ENCODE data around the gene TMEM254. TPM values are rescaled to one million over a fixed set of nuclear protein-coding genes. Genes with fewer than 3 reads are reported as not detected.

Gene TMEM254
- total and polyA plus RNA-seq, 9 donors = 9.3 to 55.7 (median 12.0) TPM

DNA sequence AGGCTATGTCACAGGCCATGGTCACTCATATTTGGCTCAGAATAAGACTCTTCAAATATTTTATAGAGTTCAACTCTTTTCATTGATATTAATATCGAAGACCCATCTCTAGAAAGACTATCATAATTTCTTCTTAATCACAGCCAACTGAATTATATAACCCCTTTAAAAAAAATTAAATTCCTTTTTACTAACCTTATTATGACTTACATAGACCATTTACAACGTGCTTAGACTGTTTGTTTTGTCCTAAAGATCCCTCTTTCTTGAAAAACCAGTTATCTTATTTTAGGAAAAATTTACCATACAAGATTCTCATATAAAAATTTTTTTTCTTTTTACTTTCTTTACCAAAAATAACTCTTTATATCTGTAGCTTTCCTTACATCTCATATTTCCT is 10.2 kb upstream of the TMEM254 start:
- Histone ChIP-seq H3K4me1 (ENCODE audit: insufficient read depth) (no peaks in the 10 kb centered on the region), H3K36me3 (no peaks in the 10 kb centered on the region), H3K27ac (no peak overlapping the region), H3K27me3 (no peaks in the 10 kb centered on the region), H3K9me3 (no peaks in the 10 kb centered on the region), H3K4me3 (no peak overlapping the region)
- no peak for DNase-seq
- WGBS, 3 donors = 58 to 75% (median 60%) methylated on average over 2 of the region's 2 CpGs
- TF ChIP-seq EP300 (IDR thresholded peaks at IDR 0.05) (no peak), POLR2A (IDR thresholded peaks at IDR 0.05) (no peak)
- TF ChIP-seq, protein P1, sequence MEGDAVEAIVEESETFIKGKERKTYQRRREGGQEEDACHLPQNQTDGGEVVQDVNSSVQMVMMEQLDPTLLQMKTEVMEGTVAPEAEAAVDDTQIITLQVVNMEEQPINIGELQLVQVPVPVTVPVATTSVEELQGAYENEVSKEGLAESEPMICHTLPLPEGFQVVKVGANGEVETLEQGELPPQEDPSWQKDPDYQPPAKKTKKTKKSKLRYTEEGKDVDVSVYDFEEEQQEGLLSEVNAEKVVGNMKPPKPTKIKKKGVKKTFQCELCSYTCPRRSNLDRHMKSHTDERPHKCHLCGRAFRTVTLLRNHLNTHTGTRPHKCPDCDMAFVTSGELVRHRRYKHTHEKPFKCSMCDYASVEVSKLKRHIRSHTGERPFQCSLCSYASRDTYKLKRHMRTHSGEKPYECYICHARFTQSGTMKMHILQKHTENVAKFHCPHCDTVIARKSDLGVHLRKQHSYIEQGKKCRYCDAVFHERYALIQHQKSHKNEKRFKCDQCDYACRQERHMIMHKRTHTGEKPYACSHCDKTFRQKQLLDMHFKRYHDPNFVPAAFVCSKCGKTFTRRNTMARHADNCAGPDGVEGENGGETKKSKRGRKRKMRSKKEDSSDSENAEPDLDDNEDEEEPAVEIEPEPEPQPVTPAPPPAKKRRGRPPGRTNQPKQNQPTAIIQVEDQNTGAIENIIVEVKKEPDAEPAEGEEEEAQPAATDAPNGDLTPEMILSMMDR (IDR thresholded peaks at IDR 0.05) = no peak
- intact Hi-C loops (cut with DNase I) = no loop called here

DNA sequence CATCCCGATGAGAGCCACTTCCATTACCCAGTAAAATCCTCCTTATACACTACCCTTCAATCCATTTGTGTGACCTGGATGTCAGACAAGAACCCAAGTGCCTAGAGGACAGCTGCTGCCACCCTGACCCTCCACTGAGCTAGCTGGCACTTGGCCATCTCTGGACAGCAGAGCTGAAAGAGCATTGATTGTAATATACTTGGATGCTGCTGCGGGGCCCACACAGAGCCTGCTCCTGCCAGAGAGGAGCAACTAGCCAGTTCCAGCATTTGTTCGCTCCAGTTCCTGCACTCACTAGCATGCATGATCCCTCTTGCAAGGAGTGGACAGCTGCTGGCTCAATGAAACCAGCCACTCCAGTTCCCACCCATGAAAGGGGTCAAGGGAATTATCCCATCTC is 8.4 kb upstream of the TMEM254 start:
- no peak overlapping the region for H3K27ac ChIP-seq
- no peak overlapping the region for H3K4me3 ChIP-seq
- DNase-seq = no peak
- TF ChIP-seq, protein P1 (IDR thresholded peaks at IDR 0.05) = no peak
- TF ChIP-seq POLR2A (IDR thresholded peaks at IDR 0.05) (no peak), EP300 (IDR thresholded peaks at IDR 0.05) (no peak)
- H3K27me3 ChIP-seq = no peaks in the 10 kb centered on the region
- no peaks in the 10 kb centered on the region for H3K9me3 ChIP-seq
- H3K4me1 ChIP-seq (ENCODE audit: insufficient read depth) = no peaks in the 10 kb centered on the region
- intact Hi-C loops (cut with DNase I) = loop anchor here in 1 of 4 donors (10.0 kb wide), 1 partner anchor 65 kb away; the partner anchor contains the start of gene PLAC9
- no peaks in the 10 kb centered on the region for H3K36me3 ChIP-seq
- 65 to 90% (median 81%) methylated on average over 3 of the region's 3 CpGs for WGBS, 3 donors

DNA sequence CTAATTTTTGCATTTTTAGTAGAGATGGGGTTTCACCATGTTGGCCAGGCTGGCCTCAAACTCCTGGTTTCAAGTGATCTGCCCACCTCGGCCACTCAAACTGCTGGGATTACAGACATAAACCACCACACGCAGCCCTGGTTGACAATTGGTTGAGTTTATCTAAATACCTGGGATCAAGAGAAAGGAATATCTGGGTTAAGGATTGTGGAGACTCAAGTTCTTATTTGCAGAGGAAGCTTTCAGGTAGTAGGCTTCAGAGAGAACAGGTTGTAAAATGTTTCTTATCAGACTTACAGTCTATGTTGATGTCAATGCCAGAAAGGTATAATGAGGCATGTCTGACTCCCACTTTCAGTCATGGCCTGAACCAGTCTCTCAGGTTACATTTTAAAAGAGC is 5.9 kb upstream of the TMEM254 start:
- no peaks in the 10 kb centered on the region for H3K9me3 ChIP-seq
- intact Hi-C loops (cut with DNase I) = loop anchor here in 1 of 4 donors (10.0 kb wide), 1 partner anchor 62 kb away; the partner anchor contains the start of gene PLAC9

DNA sequence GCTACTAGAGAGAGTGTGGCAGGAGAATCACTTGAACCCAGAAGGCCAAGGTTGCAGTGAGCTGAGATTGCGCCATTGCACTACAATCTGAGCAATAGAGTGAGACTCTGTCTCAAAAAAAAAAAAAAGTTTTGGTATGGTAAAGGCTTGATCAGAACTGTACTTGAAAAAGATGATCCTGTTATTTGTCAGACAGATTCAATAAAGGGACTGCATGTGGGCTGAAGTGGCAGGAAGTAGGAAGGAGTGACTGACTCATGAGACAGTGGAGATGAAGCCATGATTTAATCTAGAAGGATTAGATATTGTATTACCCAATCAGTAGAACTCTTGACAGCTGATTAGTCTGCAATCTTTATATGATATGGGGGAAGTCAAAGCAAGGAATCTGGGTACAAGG is 2.7 kb upstream of the TMEM254 start:
- no peak for DNase-seq
- 97 to 100% (median 97%) methylated on average over 1 of the region's 1 CpG for WGBS, 3 donors
- Histone ChIP-seq H3K27me3 (no peaks in the 10 kb centered on the region), H3K36me3 (no peaks in the 10 kb centered on the region), H3K4me1 (ENCODE audit: insufficient read depth) (no peaks in the 10 kb centered on the region), H3K4me3 (no peak overlapping the region), H3K27ac (no peak overlapping the region), H3K9me3 (no peaks in the 10 kb centered on the region)
- TF ChIP-seq POLR2A (IDR thresholded peaks at IDR 0.05) = no peak
- no peak for TF ChIP-seq EP300 (IDR thresholded peaks at IDR 0.05)
- TF ChIP-seq, protein P1 (IDR thresholded peaks at IDR 0.05) = no peak
- intact Hi-C loops (cut with DNase I) = loop anchor here in 1 of 4 donors (10.0 kb wide), 1 partner anchor 59 kb away; the partner anchor contains the start of gene PLAC9

More for the DNA sequence above, 5.9 kb upstream of the TMEM254 start:
- DNase-seq = no peak
- Histone ChIP-seq H3K27me3 (no peaks in the 10 kb centered on the region), H3K4me3 (no peak overlapping the region), H3K4me1 (ENCODE audit: insufficient read depth) (no peaks in the 10 kb centered on the region), H3K27ac (no peak overlapping the region), H3K36me3 (no peaks in the 10 kb centered on the region)
- WGBS, 3 donors = 94 to 96% (median 96%) methylated on average over 2 of the region's 2 CpGs
- TF ChIP-seq POLR2A (IDR thresholded peaks at IDR 0.05) (no peak), EP300 (IDR thresholded peaks at IDR 0.05) (no peak)
- TF ChIP-seq, protein P1 (IDR thresholded peaks at IDR 0.05) = no peak
